Endothelial cell (in vitro differentiated cells): Measurements from ENCODE around the gene CCAR1. TPM values are rescaled to one million over a fixed set of nuclear protein-coding genes. Genes with fewer than 3 reads are reported as not detected.

Experiments
- DNase-seq: peaks from one replicate; pipeline ENCODE4 v3.0.0; 2021; ENCODE audit warnings: low spot score
- H3K27ac Mint-ChIP-seq: one replicate; pipeline ENCODE4 v1.8.0; 2021; ENCODE audit warnings: mixed read lengths, inconsistent platforms; ENCODE audit not compliant: unreplicated experiment
- H3K27me3 Mint-ChIP-seq: one replicate; pipeline ENCODE4 v1.8.0; 2021; ENCODE audit warnings: mild to moderate bottlenecking, moderate library complexity, mixed read lengths, inconsistent platforms; ENCODE audit not compliant: unreplicated experiment
- H3K36me3 Mint-ChIP-seq: one replicate; pipeline ENCODE4 v1.8.0; 2021; ENCODE audit warnings: mild to moderate bottlenecking, low read depth, mixed read lengths, inconsistent platforms; ENCODE audit not compliant: unreplicated experiment
- H3K4me1 Mint-ChIP-seq: one replicate; pipeline ENCODE4 v1.8.0; 2021; ENCODE audit warnings: mild to moderate bottlenecking, mixed read lengths, inconsistent platforms; ENCODE audit not compliant: unreplicated experiment
- H3K4me3 Mint-ChIP-seq: one replicate; pipeline ENCODE4 v1.8.0; 2021; ENCODE audit warnings: mild to moderate bottlenecking, mixed read lengths, inconsistent platforms; ENCODE audit not compliant: unreplicated experiment
- H3K9me3 Mint-ChIP-seq: one replicate; pipeline ENCODE4 v1.8.0; 2021; ENCODE audit warnings: mixed read lengths, inconsistent platforms; ENCODE audit not compliant: unreplicated experiment
- CTCF ChIP-seq: fragments of 200-600 bp; sonication (generic); IDR thresholded peaks from one replicate; pipeline ENCODE4 v1.5.0; 2021; ENCODE audit warnings: antibody characterized with exemption; ENCODE audit not compliant: unreplicated experiment
- total RNA-seq: library from RNA; stranded (reverse); fragmentation: NEBNext Ultra II Directional; extraction: Animal tissue kit (Norgen Biotek cat#: 25700); gene quantifications from one replicate; pipeline ENCODE4 v1.2.1, GENCODE V29; 2021; ENCODE audit not compliant: unreplicated experiment

The CCAR1 gene
- total RNA-seq, 1 donor from 2014 or later = 86.1 TPM

GRCh38 chr10:68790476-68790875 is 69.4 kb downstream of the CCAR1 start:
- Mint-ChIP-seq H3K36me3 (peaks cover 19% of the 10 kb centered on the region), H3K4me1 (no peaks in the 10 kb centered on the region), H3K27me3 (no peaks in the 10 kb centered on the region), H3K9me3 (no peaks in the 10 kb centered on the region), H3K4me3 (no peak overlapping the region), H3K27ac (no peak overlapping the region)
- TF ChIP-seq CTCF = no peak
- DNase-seq = no peak

DNA sequence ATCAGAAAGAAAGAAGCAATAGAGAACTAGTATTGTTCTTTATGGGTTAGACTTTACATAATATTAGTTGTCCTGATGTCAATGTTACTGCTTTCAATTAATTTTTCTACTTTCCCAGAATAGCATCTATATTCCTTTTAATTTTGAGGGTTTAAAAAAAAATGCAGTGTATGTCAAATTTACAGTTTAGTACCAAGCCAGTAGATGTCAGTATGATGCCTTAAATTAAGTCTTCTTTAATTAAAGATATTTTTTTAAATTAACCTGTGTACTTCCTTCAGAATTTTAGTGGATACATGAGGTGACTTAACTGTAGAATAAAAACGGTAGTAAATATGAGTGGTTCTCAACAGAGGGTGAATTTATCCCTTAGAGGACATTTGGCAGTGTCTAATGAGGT is 71.1 kb downstream of the CCAR1 start:
- H3K27ac Mint-ChIP-seq = no peak overlapping the region
- H3K4me1 Mint-ChIP-seq = no peaks in the 10 kb centered on the region
- peaks cover 7% of the 10 kb centered on the region for H3K36me3 Mint-ChIP-seq
- no peaks in the 10 kb centered on the region for H3K9me3 Mint-ChIP-seq
- H3K4me3 Mint-ChIP-seq = no peak overlapping the region
- no peak for DNase-seq
- TF ChIP-seq CTCF = peak; percentile 26
- no peaks in the 10 kb centered on the region for H3K27me3 Mint-ChIP-seq

- H3K4me1 Mint-ChIP-seq = no peaks in the 10 kb centered on the region
- TF ChIP-seq CTCF = no peak
- H3K27ac Mint-ChIP-seq = no peak overlapping the region
- no peaks in the 10 kb centered on the region for H3K27me3 Mint-ChIP-seq
- no peak overlapping the region for H3K4me3 Mint-ChIP-seq
- no peaks in the 10 kb centered on the region for H3K9me3 Mint-ChIP-seq
- H3K36me3 Mint-ChIP-seq = peaks cover 4% of the 10 kb centered on the region
- no peak for DNase-seq
Observed at GRCh38 chr10:68795886-68796532, 75.0 kb downstream of the CCAR1 start.

- peaks cover 4% of the 10 kb centered on the region for H3K36me3 Mint-ChIP-seq
- no peaks in the 10 kb centered on the region for H3K4me1 Mint-ChIP-seq
- TF ChIP-seq CTCF = no peak
- H3K4me3 Mint-ChIP-seq = no peak overlapping the region
- no peak overlapping the region for H3K27ac Mint-ChIP-seq
- no peaks in the 10 kb centered on the region for H3K27me3 Mint-ChIP-seq
- H3K9me3 Mint-ChIP-seq = no peaks in the 10 kb centered on the region
- no peak for DNase-seq
Observed at GRCh38 chr10:68796605-68797004, 75.6 kb downstream of the CCAR1 start.

GRCh38 chr10:68800211-68800610 is 79.2 kb downstream of the CCAR1 start:
- Mint-ChIP-seq H3K4me3 (no peak overlapping the region), H3K36me3 (no peaks in the 10 kb centered on the region), H3K4me1 (no peaks in the 10 kb centered on the region), H3K27ac (no peak overlapping the region), H3K9me3 (no peaks in the 10 kb centered on the region), H3K27me3 (no peaks in the 10 kb centered on the region)
- TF ChIP-seq CTCF = no peak
- DNase-seq = no peak
